Activated naive CD8-positive, alpha-beta T cell treated with anti-CD3 and anti-CD28 coated beads, Interleukin-2, amount 10 ng/mL, durations not matched to agents 7 days and 5 days (primary cell): ENCODE results near the gene RBP7. TPM values are rescaled to one million over a fixed set of nuclear protein-coding genes. Genes with fewer than 3 reads are reported as not detected.
"Not testable (repeated sequence)": the region's sequence is repeated elsewhere in the genome, so short reads cannot be mapped to it uniquely, and the experiment has no call there.

Experiments used
- ATAC-seq: fragments of 150-1000 bp; cut with Tn5 transposase; one replicate; pipeline ENCODE4 v1.10.0; 2021; ENCODE audit warnings: low read depth, moderate library complexity
- POLR2A ChIA-PET: fragments of 350-600 bp; sonication (Branson Sonifier 250); formaldehyde crosslinking; loops from one replicate; lab custom pipeline; 2021; ENCODE audit warnings: antibody characterized with exemption; lab: Charles Lee
- DNase-seq: peaks from one replicate; pipeline ENCODE4 v3.0.0; 2021
- H3K27ac Mint-ChIP-seq: one replicate; pipeline ENCODE4 v1.8.0; 2022; ENCODE audit warnings: mild to moderate bottlenecking, mixed read lengths
- H3K27me3 Mint-ChIP-seq: one replicate; pipeline ENCODE4 v1.8.0; 2022; ENCODE audit warnings: mild to moderate bottlenecking, moderate library complexity, mixed read lengths
- H3K36me3 Mint-ChIP-seq: one replicate; pipeline ENCODE4 v1.8.0; 2021; ENCODE audit warnings: mild to moderate bottlenecking, mixed read lengths
- H3K4me1 Mint-ChIP-seq: one replicate; pipeline ENCODE4 v1.8.0; 2021; ENCODE audit warnings: mixed read lengths
- H3K4me3 Mint-ChIP-seq: one replicate; pipeline ENCODE4 v1.8.0; 2022; ENCODE audit warnings: mild to moderate bottlenecking, moderate library complexity, mixed read lengths
- H3K9me3 Mint-ChIP-seq: one replicate; pipeline ENCODE4 v1.8.0; 2021; ENCODE audit warnings: mixed read lengths
- total RNA-seq, 2 experiments: library from RNA; stranded (reverse); gene quantifications; one replicate each; pipeline ENCODE4 v1.2.3, GENCODE V29; 2021

The RBP7 gene
- total RNA-seq, 2 experiments from 2014 or later = 0.53 TPM; not detected in 1

DNA sequence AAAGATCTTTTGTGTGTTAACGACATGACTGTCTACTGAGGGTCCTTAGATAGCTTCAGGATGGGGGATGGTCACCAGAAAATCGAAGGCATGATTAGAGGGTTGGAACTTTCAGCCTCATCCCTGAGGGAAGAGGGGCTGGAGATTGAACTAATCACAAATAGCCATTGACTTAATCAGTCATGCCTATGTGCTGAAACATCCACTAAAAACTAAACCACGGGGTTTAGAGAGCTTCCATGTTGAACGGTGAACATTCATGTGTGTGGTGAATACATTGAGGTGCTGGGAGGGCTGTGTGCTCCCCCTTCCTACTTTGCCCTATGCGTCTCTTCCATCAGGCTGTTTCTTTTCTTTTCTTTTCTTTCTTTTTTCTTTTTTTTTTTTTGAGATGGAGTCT lies 17.0 kb downstream of the RBP7 start:
- Mint-ChIP-seq H3K9me3 (no peaks in the 10 kb centered on the region), H3K4me3 (no peak overlapping the region), H3K36me3 (no peaks in the 10 kb centered on the region), H3K4me1 (peaks cover 2% of the 10 kb centered on the region), H3K27ac (no peak overlapping the region), H3K27me3 (peaks cover 6% of the 10 kb centered on the region)
- DNase-seq = no peak
- ATAC-seq = no peak
- POLR2A ChIA-PET = no interaction called here

DNA sequence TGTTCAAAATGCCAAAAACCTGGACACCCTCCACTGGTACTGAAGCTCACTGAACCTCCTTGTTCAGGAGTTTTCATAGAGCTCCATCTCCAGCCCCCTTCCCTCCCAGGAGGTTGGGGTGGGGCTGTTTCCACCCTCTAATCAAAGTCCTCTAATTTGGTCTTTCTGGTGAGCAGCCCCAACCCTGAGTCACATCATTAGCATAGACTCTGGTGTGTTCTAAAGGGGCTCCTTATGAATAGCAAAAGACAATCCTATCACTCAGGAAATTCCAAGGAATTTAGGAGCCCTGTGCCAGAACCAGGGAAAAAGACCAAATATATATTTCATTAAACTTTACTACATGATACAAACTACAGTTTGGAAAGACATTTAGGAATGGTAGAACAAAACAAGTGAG lies 22.5 kb downstream of the RBP7 start:
- H3K27me3 Mint-ChIP-seq = peaks cover 9% of the 10 kb centered on the region
- no peak for DNase-seq
- no peak overlapping the region for H3K4me3 Mint-ChIP-seq
- ATAC-seq = no peak
- H3K4me1 Mint-ChIP-seq = peaks cover 3% of the 10 kb centered on the region
- no peak overlapping the region for H3K27ac Mint-ChIP-seq
- no peaks in the 10 kb centered on the region for H3K9me3 Mint-ChIP-seq
- no peaks in the 10 kb centered on the region for H3K36me3 Mint-ChIP-seq
- POLR2A ChIA-PET = no interaction called here

DNA sequence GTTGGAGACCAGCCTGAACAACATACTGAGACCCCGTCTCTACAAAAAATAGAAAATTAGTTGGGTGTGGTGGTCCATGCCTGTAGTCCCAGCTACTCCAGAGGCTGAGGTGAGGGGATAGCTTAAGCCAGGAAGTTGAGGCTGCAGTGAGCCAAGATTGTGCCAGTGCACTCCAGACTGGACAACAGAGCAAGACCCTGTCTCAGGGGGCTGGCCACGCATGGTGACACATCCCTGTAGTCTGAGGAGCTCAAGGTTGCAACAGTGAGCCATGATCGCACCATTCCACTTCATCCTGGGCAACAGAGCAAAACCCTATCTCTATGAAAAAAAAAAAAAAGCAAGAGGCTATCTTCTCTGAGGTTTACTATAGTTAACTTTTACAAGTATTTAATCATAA lies 23.1 kb downstream of the RBP7 start:
- Mint-ChIP-seq H3K4me3 (no peak overlapping the region), H3K9me3 (no peaks in the 10 kb centered on the region), H3K4me1 (peaks cover 3% of the 10 kb centered on the region), H3K27ac (no peak overlapping the region), H3K36me3 (no peaks in the 10 kb centered on the region), H3K27me3 (peaks cover 6% of the 10 kb centered on the region)
- DNase-seq (no peak), ATAC-seq (no peak)
- POLR2A ChIA-PET = no interaction called here

GRCh38 chr1:10020678-10021077 lies 23.6 kb downstream of the RBP7 start:
- H3K27ac Mint-ChIP-seq, H3K9me3 Mint-ChIP-seq, DNase-seq, POLR2A ChIA-PET, H3K36me3 Mint-ChIP-seq, H3K4me1 Mint-ChIP-seq, H3K4me3 Mint-ChIP-seq, H3K27me3 Mint-ChIP-seq, ATAC-seq: not testable (repeated sequence)

DNA sequence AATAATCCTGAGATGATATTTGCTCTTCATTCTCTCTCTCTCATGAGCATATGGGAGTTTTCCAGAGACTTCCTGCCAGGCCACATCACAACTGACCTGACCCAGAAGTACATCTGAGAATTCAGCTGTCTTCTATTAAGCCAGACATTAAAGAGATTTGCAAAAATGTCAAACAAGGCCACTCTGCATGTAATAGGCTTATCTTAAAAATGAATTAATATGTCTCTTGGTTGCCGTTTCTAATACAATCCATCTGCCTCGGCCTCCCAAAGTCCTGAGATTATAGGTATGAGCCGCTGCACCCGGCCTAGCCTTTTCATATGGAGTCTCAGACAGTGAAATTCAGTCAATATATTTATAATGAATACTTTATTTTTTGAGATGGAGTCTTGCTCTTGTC lies 25.0 kb downstream of the RBP7 start:
- H3K9me3 Mint-ChIP-seq, POLR2A ChIA-PET, DNase-seq, H3K36me3 Mint-ChIP-seq, H3K4me3 Mint-ChIP-seq, H3K4me1 Mint-ChIP-seq, ATAC-seq, H3K27ac Mint-ChIP-seq, H3K27me3 Mint-ChIP-seq: not testable (repeated sequence)

DNA sequence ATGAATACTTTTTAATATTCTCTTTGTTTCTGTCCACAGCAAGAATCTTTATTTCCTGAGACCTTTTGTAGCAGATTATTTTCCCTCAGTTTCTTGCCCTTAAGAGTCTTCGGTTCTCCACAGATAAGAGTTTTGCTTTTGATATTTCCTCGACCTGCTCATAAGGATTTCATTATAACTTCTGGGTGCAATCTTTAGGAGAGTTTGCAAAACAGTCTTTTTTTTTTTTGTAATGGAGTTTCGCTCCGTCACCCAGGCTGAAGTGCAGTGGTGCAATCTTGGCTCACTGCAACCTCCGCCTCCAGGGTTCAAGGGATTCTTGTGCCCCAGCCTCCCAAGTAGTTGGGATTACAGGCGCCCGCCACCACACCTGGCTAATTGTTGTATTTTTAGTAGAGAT lies 25.6 kb downstream of the RBP7 start:
- H3K4me3 Mint-ChIP-seq = no peak overlapping the region
- DNase-seq = no peak
- H3K4me1 Mint-ChIP-seq = peaks cover 2% of the 10 kb centered on the region
- H3K27me3 Mint-ChIP-seq = peaks cover 6% of the 10 kb centered on the region
- no peak for ATAC-seq
- no peak overlapping the region for H3K27ac Mint-ChIP-seq
- POLR2A ChIA-PET = no interaction called here
- H3K9me3 Mint-ChIP-seq = no peaks in the 10 kb centered on the region
- H3K36me3 Mint-ChIP-seq = no peaks in the 10 kb centered on the region

- Mint-ChIP-seq H3K27ac (no peak overlapping the region), H3K36me3 (no peaks in the 10 kb centered on the region), H3K4me1 (no peaks in the 10 kb centered on the region), H3K4me3 (no peak overlapping the region), H3K9me3 (no peaks in the 10 kb centered on the region), H3K27me3 (peaks cover 3% of the 10 kb centered on the region)
- ATAC-seq (no peak), DNase-seq (no peak)
- POLR2A ChIA-PET = interaction anchor here (0.6 kb wide), 1 partner anchor 50 kb away, joined by 3 read pairs; no protein-coding TSS in a partner anchor
Observed at GRCh38 chr1:10025354-10025753, 28.3 kb downstream of the RBP7 start.

DNA sequence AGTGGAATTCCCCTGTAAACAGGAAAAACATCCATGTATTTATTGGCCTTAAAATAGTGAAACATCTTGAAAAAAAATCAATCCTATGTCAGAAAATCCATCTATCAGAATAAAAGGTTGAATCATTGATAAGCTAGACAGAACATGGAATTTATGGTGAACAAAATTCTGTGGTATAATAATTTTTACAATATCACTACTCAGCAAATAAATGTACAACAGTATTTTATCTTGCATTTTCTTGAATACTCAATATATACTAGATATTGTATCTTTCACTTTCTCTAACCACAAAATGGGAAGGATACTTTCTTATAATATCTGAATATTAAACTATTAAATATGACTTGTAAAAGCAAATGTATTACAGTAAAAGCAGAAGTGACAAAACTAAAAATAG lies 30.0 kb downstream of the RBP7 start:
- POLR2A ChIA-PET = no interaction called here
- Mint-ChIP-seq H3K27me3 (peaks cover 3% of the 10 kb centered on the region), H3K27ac (no peak overlapping the region), H3K9me3 (no peaks in the 10 kb centered on the region), H3K36me3 (no peaks in the 10 kb centered on the region), H3K4me3 (no peak overlapping the region), H3K4me1 (peaks cover under 1% of the 10 kb centered on the region)
- no peak for ATAC-seq
- DNase-seq = no peak

- POLR2A ChIA-PET, H3K27ac Mint-ChIP-seq, H3K4me3 Mint-ChIP-seq, H3K36me3 Mint-ChIP-seq, ATAC-seq, H3K9me3 Mint-ChIP-seq, DNase-seq, H3K4me1 Mint-ChIP-seq, H3K27me3 Mint-ChIP-seq: not testable (repeated sequence)
Observed at GRCh38 chr1:10028956-10029500, 32.0 kb downstream of the RBP7 start.

GRCh38 chr1:10031461-10031860 lies 34.4 kb downstream of the RBP7 start:
- ATAC-seq = no peak
- POLR2A ChIA-PET = no interaction called here
- Mint-ChIP-seq H3K4me3 (no peak overlapping the region), H3K27ac (no peak overlapping the region), H3K27me3 (no peaks in the 10 kb centered on the region), H3K4me1 (peaks cover 18% of the 10 kb centered on the region), H3K36me3 (no peaks in the 10 kb centered on the region), H3K9me3 (no peaks in the 10 kb centered on the region)
- DNase-seq = no peak

DNA sequence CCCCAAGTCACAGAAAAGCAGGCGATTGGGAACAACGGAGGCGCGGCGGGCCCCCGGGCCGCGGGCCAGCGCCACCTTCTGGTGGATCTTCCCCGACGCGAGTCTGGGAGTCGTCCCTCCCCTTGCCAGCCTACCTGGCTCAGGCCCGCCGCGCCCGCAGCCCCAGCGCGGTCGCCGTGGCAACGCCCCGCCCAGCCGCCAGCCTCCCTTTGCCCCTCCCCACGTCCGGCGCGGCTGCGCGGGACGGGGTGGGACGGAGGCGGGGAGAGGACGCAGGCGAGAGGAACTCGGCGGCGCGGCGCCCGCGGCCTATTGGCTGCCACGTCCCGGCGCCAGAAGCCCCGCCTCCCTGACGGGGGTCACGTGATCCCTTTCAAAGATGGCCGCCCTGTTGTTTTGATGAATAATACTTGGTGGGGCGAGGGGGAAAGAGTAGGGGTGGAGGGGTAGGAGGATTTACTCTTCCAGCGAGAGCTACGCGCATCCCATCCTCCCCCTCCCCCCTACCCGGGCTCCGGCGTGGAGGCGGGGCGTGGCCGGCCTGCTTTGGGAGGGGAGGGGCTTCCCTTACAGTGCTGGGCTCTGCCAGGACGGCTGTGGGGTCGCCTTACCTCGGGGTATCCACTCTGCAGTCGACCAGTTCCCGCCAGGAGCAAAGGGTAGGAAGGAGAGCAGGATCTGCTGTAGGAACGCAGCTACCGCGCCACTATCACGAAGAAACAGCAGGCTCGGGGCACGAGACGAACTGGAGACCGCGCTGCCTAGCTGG lies 35.7 kb downstream of the RBP7 start, which contains the start of gene UBE4B:
UBE4B (plus strand) TSS at position 369 of the 769 bp plus-strand sequence. CDS start 713 bp downstream, outside the sequence.
- POLR2A ChIA-PET = interaction anchor here (2.0 kb wide), 1 partner anchor 83 kb away, joined by 6 read pairs; no protein-coding TSS in a partner anchor
- peak within 1 kb of the TSS; percentile 96 for H3K27ac Mint-ChIP-seq
- peak; percentile 100 for DNase-seq
- no peaks in the 10 kb centered on the region for H3K27me3 Mint-ChIP-seq
- no peaks in the 10 kb centered on the region for H3K36me3 Mint-ChIP-seq
- H3K9me3 Mint-ChIP-seq = no peaks in the 10 kb centered on the region
- peaks cover 18% of the 10 kb centered on the region for H3K4me1 Mint-ChIP-seq
- ATAC-seq = peak; percentile 98
- peak within 1 kb of the TSS; percentile 86 for H3K4me3 Mint-ChIP-seq

- H3K9me3 Mint-ChIP-seq = no peaks in the 10 kb centered on the region
- peaks cover 18% of the 10 kb centered on the region for H3K4me1 Mint-ChIP-seq
- H3K27me3 Mint-ChIP-seq = no peaks in the 10 kb centered on the region
- H3K4me3 Mint-ChIP-seq = peak overlapping the region; percentile 86
- DNase-seq (no peak), ATAC-seq (peak; percentile 28)
- H3K27ac Mint-ChIP-seq = peak overlapping the region; percentile 96
- no peaks in the 10 kb centered on the region for H3K36me3 Mint-ChIP-seq
- POLR2A ChIA-PET = interaction anchor here (2.0 kb wide), 1 partner anchor 83 kb away, joined by 6 read pairs; no protein-coding TSS in a partner anchor
Observed at GRCh38 chr1:10033359-10033845, 36.4 kb downstream of the RBP7 start.

GRCh38 chr1:10042746-10043145 lies 45.7 kb downstream of the RBP7 start:
- Mint-ChIP-seq H3K4me1 (peaks cover 8% of the 10 kb centered on the region), H3K9me3 (no peaks in the 10 kb centered on the region), H3K27me3 (no peaks in the 10 kb centered on the region), H3K4me3 (no peak overlapping the region), H3K36me3 (peaks cover 9% of the 10 kb centered on the region), H3K27ac (no peak overlapping the region)
- DNase-seq (no peak), ATAC-seq (no peak)
- POLR2A ChIA-PET = interaction anchor here (0.6 kb wide), 1 partner anchor 8 kb away, joined by 5 read pairs; no protein-coding TSS in a partner anchor
